Regular cardiac myocyte (primary cell): Measurements from ENCODE around the gene USP53. TPM values are rescaled to one million over a fixed set of nuclear protein-coding genes. Genes with fewer than 3 reads are reported as not detected.

Source experiments
- total RNA-seq: library from RNA; depleted of rRNA; stranded (reverse); fragments of >200 nt; gene quantifications from 2 replicates; pipeline ENCODE4 v1.2.3, GENCODE V29; 2014

USP53 gene
- total RNA-seq: 52.1 and 131 TPM in 2 replicates

GRCh38 chr4:119212234-119212963, at the start of gene USP53:
Gene USP53 (plus strand): TSS chr4:119212713. CDS start chr4:119239760, 27,047 bp downstream.

GRCh38 chr4:119321921-119322687, 109.6 kb downstream of the USP53 start, which contains the start of gene FABP2:
Gene FABP2 (minus strand): TSS chr4:119322138. CDS start chr4:119322102, 36 bp downstream.

Other genes with a start within 250 kb of the USP53 start
- 2.1 and 8.5 TPM in 2 replicates for gene MYOZ2, start 76.9 kb upstream of the USP53 start, total RNA-seq
- under 0.01 TPM in 1 of 2 replicates, not detected in the other for gene FABP2, start 109.4 kb downstream of the USP53 start, total RNA-seq